HepG2 (cell line): ENCODE measurements around the gene INAFM1.

Experiments used
- BATF2 ChIP-seq: sonication (generic); formaldehyde crosslinking; IDR thresholded peaks from 2 replicates; pipeline ENCODE4 v1.8.0; 2022; ENCODE audit warnings: mild to moderate bottlenecking, missing genetic modification reagents, moderate library complexity
- CTCF ChIP-seq: sonication (generic); formaldehyde crosslinking; IDR thresholded peaks from 2 replicates; pipeline ENCODE4 v1.5.0; 2020; ENCODE audit warnings: mild to moderate bottlenecking, missing genetic modification reagents, moderate library complexity
- EP300 ChIP-seq, 3 experiments: sonication (generic) in 1 of 3; formaldehyde crosslinking in 1 of 3; IDR thresholded peaks; 2 replicates each; pipeline versions ENCODE4 v1.5.1 to v1.6.1; 2011 to 2020; ENCODE audit warnings: low read depth in 2 of 3, low read length in 2 of 3, borderline replicate concordance in 1 of 3, improper control_type of control experiment in 1 of 3, mild to moderate bottlenecking in 1 of 3, missing genetic modification reagents in 1 of 3, moderate library complexity in 1 of 3
- FOXK2 ChIP-seq: fragments of 450-650 bp; IDR thresholded peaks from 2 replicates; pipeline ENCODE4 v1.6.1; 2016
- IKZF4 ChIP-seq: sonication (generic); formaldehyde crosslinking; IDR thresholded peaks from 2 replicates; pipeline ENCODE4 v1.5.1; 2020; ENCODE audit warnings: borderline replicate concordance, mild to moderate bottlenecking, low read depth, missing genetic modification reagents; ENCODE audit errors: not compliant biosample characterization
- RORA ChIP-seq: sonication (generic); formaldehyde crosslinking; IDR thresholded peaks from 2 replicates; pipeline ENCODE4 v1.5.0; 2020; ENCODE audit warnings: mild to moderate bottlenecking, missing genetic modification reagents, moderate library complexity
- SMC3 ChIP-seq: IDR thresholded peaks from 2 replicates; pipeline ENCODE4 v1.6.1; 2011; ENCODE audit warnings: low read length, improper control_type of control experiment
- TAF1 ChIP-seq: sonication (generic); formaldehyde crosslinking; IDR thresholded peaks from 2 replicates; pipeline ENCODE4 v1.4.0; 2020; ENCODE audit warnings: missing genetic modification reagents
- TMF1 ChIP-seq: sonication (generic); formaldehyde crosslinking; IDR thresholded peaks from 2 replicates; pipeline ENCODE4 v1.8.1; 2022; ENCODE audit warnings: low read depth, missing genetic modification reagents
- TRIM24 ChIP-seq: sonication (generic); formaldehyde crosslinking; IDR thresholded peaks from 2 replicates; pipeline ENCODE4 v1.8.0; 2022; ENCODE audit warnings: mild to moderate bottlenecking, missing genetic modification reagents
- ZBTB2 ChIP-seq: sonication (generic); formaldehyde crosslinking; IDR thresholded peaks from 2 replicates; pipeline ENCODE4 v1.8.0; 2022; ENCODE audit warnings: low read depth, missing genetic modification reagents
- ZNF17 ChIP-seq: sonication (generic); formaldehyde crosslinking; IDR thresholded peaks from 2 replicates; pipeline ENCODE4 v1.5.0; 2020; ENCODE audit warnings: mild to moderate bottlenecking, missing genetic modification reagents
- ZNF629 ChIP-seq: sonication (generic); formaldehyde crosslinking; conservative IDR thresholded peaks from 2 replicates; pipeline ENCODE4 v1.5.0; 2020; ENCODE audit warnings: missing genetic modification reagents

GRCh38 chr19:47309608-47310007 lies 34.9 kb downstream of the INAFM1 start, which contains the start of gene C5AR1:
- TF ChIP-seq ZNF629 (CRISPR knock-in tag) (no peak), SMC3 (no peak), EP300 (IDR thresholded peaks at IDR 0.05; ENCODE audit: low read depth in 2 of 2, low read length in 2 of 2) (no peak), EP300 (CRISPR knock-in tag; IDR thresholded peaks at IDR 0.05; ENCODE audit: borderline replicate concordance) (no peak), TRIM24 (CRISPR knock-in tag) (no peak), BATF2 (CRISPR knock-in tag) (no peak), ZNF17 (CRISPR knock-in tag) (no peak), TAF1 (CRISPR knock-in tag) (no peak), FOXK2 (no peak), CTCF (peak; percentile 69), RORA (CRISPR knock-in tag) (no peak), TMF1 (CRISPR knock-in tag) (no peak), ZBTB2 (CRISPR knock-in tag) (no peak), IKZF4 (CRISPR knock-in tag) (no peak)
